ENCODE measurements around the gene IGF1R. TPM values are rescaled to one million over a fixed set of nuclear protein-coding genes. Genes with fewer than 3 reads are reported as not detected.
"Not testable (repeated sequence)": the region's sequence is repeated elsewhere in the genome, so short reads cannot be mapped to it uniquely, and the experiment has no call there.

The IGF1R gene
- total and polyA plus RNA-seq, 2 of the 13 experiments (the other 11 are each of a cell fraction or from before 2014, with no cell fraction given), result 15.9 to 18.4 TPM

GRCh38 chr15:98617328-98617980, 30.9 kb upstream of the IGF1R start (continued):
- TF ChIP-seq, protein P1, sequence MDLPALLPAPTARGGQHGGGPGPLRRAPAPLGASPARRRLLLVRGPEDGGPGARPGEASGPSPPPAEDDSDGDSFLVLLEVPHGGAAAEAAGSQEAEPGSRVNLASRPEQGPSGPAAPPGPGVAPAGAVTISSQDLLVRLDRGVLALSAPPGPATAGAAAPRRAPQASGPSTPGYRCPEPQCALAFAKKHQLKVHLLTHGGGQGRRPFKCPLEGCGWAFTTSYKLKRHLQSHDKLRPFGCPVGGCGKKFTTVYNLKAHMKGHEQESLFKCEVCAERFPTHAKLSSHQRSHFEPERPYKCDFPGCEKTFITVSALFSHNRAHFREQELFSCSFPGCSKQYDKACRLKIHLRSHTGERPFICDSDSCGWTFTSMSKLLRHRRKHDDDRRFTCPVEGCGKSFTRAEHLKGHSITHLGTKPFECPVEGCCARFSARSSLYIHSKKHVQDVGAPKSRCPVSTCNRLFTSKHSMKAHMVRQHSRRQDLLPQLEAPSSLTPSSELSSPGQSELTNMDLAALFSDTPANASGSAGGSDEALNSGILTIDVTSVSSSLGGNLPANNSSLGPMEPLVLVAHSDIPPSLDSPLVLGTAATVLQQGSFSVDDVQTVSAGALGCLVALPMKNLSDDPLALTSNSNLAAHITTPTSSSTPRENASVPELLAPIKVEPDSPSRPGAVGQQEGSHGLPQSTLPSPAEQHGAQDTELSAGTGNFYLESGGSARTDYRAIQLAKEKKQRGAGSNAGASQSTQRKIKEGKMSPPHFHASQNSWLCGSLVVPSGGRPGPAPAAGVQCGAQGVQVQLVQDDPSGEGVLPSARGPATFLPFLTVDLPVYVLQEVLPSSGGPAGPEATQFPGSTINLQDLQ (CRISPR knock-in tag; IDR thresholded peaks at IDR 0.05), result no peak
- TF ChIP-seq ZEB1 (IDR thresholded peaks at IDR 0.05; ENCODE audit: insufficient replicate concordance, low read depth) (no peak), PLSCR1 (CRISPR knock-in tag; IDR thresholded peaks at IDR 0.05; ENCODE audit: borderline replicate concordance) (no peak), ZNF292 (CRISPR knock-in tag; IDR thresholded peaks at IDR 0.05; ENCODE audit: borderline replicate concordance, low read depth) (no peak), ZNF207 (IDR thresholded peaks at IDR 0.05; ENCODE audit: borderline replicate concordance) (no peak)
- TF ChIP-seq, protein P2, sequence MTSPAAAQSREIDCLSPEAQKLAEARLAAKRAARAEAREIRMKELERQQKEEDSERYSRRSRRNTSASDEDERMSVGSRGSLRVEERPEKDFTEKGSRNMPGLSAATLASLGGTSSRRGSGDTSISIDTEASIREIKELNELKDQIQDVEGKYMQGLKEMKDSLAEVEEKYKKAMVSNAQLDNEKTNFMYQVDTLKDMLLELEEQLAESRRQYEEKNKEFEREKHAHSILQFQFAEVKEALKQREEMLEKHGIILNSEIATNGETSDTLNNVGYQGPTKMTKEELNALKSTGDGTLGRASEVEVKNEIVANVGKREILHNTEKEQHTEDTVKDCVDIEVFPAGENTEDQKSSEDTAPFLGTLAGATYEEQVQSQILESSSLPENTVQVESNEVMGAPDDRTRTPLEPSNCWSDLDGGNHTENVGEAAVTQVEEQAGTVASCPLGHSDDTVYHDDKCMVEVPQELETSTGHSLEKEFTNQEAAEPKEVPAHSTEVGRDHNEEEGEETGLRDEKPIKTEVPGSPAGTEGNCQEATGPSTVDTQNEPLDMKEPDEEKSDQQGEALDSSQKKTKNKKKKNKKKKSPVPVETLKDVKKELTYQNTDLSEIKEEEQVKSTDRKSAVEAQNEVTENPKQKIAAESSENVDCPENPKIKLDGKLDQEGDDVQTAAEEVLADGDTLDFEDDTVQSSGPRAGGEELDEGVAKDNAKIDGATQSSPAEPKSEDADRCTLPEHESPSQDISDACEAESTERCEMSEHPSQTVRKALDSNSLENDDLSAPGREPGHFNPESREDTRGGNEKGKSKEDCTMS (CRISPR knock-in tag; conservative IDR thresholded peaks at IDR 0.05), result no peak

GRCh38 chr15:98618576-98618975, 29.8 kb upstream of the IGF1R start:
- H3K27ac ChIP-seq (ENCODE audit: extremely low read length, insufficient read depth, low read length); in situ Hi-C loops (cut with HindIII; ENCODE audit: extremely low pct_ligation_motif_present, low pct_unique_long_range_greater_than_20kb); FAIRE-seq; DNase-seq (ENCODE audit: low spot score); H3K9ac ChIP-seq (ENCODE audit: insufficient read depth, low read depth, low read length); H3K4me2 ChIP-seq (ENCODE audit: low read depth, low read length); H4K20me1 ChIP-seq (ENCODE audit: insufficient read depth, low read length); POLR2A ChIA-PET; H3K27me3 ChIP-seq (ENCODE audit: control insufficient read depth in 1 of 2, insufficient read depth in 2 of 2, low read length in 2 of 2); H3K9me3 ChIP-seq (ENCODE audit: low read length); H3K79me2 ChIP-seq (ENCODE audit: insufficient read depth, low read length); H3K36me3 ChIP-seq (replicated peaks in 1 of 2; ENCODE audit: control insufficient read depth in 1 of 2, insufficient read depth in 2 of 2, low read length in 2 of 2); intact Hi-C loops (cut with micrococcal nuclease; ENCODE audit: unreplicated experiment); CTCF ChIA-PET (ENCODE audit: low intra/inter-chr PET ratio, low total read pairs); BruUV-seq (replicated peaks); H2AFZ ChIP-seq (ENCODE audit: low read length); ATAC-seq; H3K4me3 ChIP-seq (replicated peaks in 1 of 3; ENCODE audit: insufficient read depth in 1 of 3, low read depth in 2 of 3, low read length in 3 of 3): not testable (repeated sequence)
- H3K4me1 ChIP-seq (ENCODE audit: insufficient read depth, low read length), result peaks cover 26% of the 10 kb centered on the region
- 78% methylated on average over 13 of the region's 13 CpGs for WGBS (ENCODE audit: low lambda C conversion rate)
